Colonic mucosa (tissue), 4 donors: ENCODE results near the gene GALNS. TPM values are rescaled to one million over a fixed set of nuclear protein-coding genes. Genes with fewer than 3 reads are reported as not detected.

Experiments used
- DNase-seq: peaks from one replicate; pipeline ENCODE4 v3.0.0-alpha.2; 2020
- H3K27ac ChIP-seq: fragments of 200-600 bp; one replicate; pipeline ENCODE4 v1.8.0; 2021
- H3K27me3 ChIP-seq: fragments of 200-600 bp; one replicate; pipeline ENCODE4 v1.8.0; 2021
- H3K36me3 ChIP-seq: fragments of 200-600 bp; one replicate; pipeline ENCODE4 v1.8.0; 2021
- H3K4me1 ChIP-seq: fragments of 200-600 bp; one replicate; pipeline ENCODE4 v1.8.0; 2021; ENCODE audit warnings: mild to moderate bottlenecking
- H3K4me3 ChIP-seq: fragments of 200-600 bp; one replicate; pipeline ENCODE4 v1.8.0; 2021
- H3K9ac ChIP-seq, 2 donors: one replicate each; pipeline ENCODE4 v1.7.0; 2013; ENCODE audit warnings: control low read depth in 2 of 2, low read depth in 2 of 2, low read length in 2 of 2
- H3K9me3 ChIP-seq: fragments of 200-600 bp; one replicate; pipeline ENCODE4 v1.8.0; 2021
- CTCF ChIP-seq: fragments of 200-600 bp; IDR thresholded peaks from one replicate; pipeline ENCODE4 v1.8.0; 2022; ENCODE audit warnings: antibody characterized with exemption, mild to moderate bottlenecking
- intact Hi-C: fragments of 100-400 bp; cut with DNase I; formaldehyde crosslinking; loops from one replicate; pipeline ENCODE4 v1.14.1; 2022
- total RNA-seq, 2 donors: library from RNA; stranded (reverse); fragmentation: NEBNext Ultra II Directional in 1 of 2; extraction: Animal tissue kit (Norgen Biotek cat#: 25700) in 1 of 2; gene quantifications; one replicate each; pipeline ENCODE4 v1.2.1, GENCODE V29; 2021
- donor health status: healthy.
- donor health status: DM: no; HTN: no; CAD: no.
- donor health status: DM: no; HTN: no; CAD: no.

The GALNS gene
- total RNA-seq, 2 donors from 2014 or later: 22.8 to 44.5 TPM

DNA sequence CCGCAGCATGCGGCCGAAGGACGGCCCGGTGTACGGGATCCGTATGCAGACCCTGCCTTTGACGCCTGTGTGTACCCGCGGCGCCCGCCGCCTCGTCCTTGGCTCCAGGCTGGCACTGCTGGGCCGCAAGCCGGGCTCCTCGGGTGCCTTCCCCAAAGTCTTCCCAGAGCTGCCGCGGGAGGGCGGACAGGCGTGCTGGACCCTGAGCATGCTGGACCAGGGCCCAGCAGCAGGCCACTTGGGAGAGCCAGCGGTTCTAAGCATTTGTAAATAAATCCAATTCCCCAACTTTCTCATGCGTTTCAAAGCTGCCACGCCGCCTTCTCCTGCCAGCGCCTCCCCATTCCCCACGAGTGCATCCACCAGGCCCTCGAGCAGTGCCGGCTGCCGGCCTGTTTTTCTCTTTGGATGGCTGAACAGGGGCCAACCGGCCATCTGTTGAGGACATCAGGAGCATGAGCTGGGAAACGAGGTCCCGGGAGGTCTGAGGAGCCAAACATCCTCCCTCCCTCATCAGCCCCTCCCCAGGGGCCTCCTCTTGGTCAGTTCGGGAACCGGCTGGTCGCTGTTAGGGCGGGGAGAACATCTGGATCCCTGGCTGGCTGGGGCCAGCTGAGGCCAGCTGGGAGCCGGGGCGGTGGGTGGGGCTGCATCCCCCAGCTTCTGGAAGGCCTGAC lies 30.2 kb upstream of the GALNS start:
- H3K36me3 ChIP-seq: no peaks in the 10 kb centered on the region
- TF ChIP-seq CTCF: no peak
- no peak overlapping the region for H3K9ac ChIP-seq
- H3K27ac ChIP-seq: peak overlapping the region; percentile 6
- H3K27me3 ChIP-seq: no peaks in the 10 kb centered on the region
- H3K4me3 ChIP-seq: no peak overlapping the region
- no peaks in the 10 kb centered on the region for H3K4me1 ChIP-seq
- peak; percentile 60 for DNase-seq
- intact Hi-C loops: no loop called here
- no peaks in the 10 kb centered on the region for H3K9me3 ChIP-seq

DNA sequence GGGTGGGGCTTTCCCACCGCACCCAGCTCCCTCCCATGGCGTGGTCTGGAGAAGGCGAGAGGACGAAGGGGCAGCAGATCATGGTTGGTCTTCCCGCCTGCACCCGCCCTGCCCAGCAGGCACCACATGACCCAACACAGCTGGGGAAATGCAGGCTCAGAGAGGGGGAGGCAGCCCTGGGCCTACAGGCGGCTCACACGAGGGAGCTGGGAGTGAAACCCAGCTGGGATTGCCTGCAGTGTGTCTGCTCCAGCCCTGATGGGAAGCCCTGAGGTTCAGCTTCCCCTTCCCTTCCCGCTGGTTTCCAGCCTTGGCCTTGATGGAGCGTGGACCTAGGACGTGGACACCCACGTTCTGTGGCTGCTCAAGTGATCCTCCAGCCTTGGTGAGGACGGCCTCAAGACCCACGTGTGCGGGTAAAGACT lies 29.7 kb upstream of the GALNS start:
- H3K27ac ChIP-seq: peak overlapping the region; percentile 6
- no peak for TF ChIP-seq CTCF
- no peaks in the 10 kb centered on the region for H3K4me1 ChIP-seq
- no peak overlapping the region for H3K4me3 ChIP-seq
- no peak overlapping the region for H3K9ac ChIP-seq
- H3K36me3 ChIP-seq: no peaks in the 10 kb centered on the region
- H3K27me3 ChIP-seq: peaks cover 2% of the 10 kb centered on the region
- DNase-seq: no peak
- no peaks in the 10 kb centered on the region for H3K9me3 ChIP-seq
- intact Hi-C loops: no loop called here

GRCh38 chr16:88885693-88886280 lies 29.0 kb upstream of the GALNS start:
- no peak for DNase-seq
- Histone ChIP-seq H3K36me3 (no peaks in the 10 kb centered on the region), H3K4me3 (no peak overlapping the region), H3K27ac (no peak overlapping the region), H3K4me1 (no peaks in the 10 kb centered on the region), H3K9me3 (no peaks in the 10 kb centered on the region), H3K9ac (no peak overlapping the region), H3K27me3 (peaks cover 5% of the 10 kb centered on the region)
- no peak for TF ChIP-seq CTCF
- intact Hi-C loops: no loop called here

DNA sequence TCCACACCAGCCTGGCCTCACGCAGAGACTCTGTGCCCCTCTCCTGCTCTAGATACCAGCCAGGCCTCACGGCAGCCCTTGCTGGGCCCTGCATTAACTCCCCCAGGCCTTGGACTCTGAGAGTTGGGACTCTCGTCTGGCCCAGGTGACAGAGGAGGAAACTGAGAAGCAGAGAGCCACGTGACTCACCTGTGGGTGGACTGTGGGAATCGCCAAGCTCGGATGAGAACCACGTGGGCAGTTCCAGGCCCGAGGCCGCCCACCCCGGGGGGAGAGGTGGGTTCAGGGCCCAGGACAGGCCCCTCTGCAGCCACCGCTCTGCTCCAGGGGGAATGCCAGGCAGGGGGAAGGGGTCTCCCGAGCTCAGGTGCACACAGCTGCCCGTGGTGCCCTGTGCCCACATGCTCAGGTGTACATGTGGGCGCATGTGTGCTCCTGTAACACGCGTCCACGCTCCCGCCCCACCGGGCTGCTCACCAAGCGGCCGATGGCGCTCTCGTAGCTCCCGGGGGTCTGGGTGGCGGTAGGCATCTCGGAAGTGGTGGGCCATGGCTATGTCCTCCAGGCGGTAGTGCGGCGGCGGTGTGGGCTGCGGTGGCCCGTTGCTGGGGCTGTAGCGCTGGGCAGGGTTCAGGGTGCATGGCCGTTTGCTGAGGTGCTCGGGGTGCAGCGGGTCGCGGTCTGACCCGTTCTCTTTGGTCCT lies 28.0 kb upstream of the GALNS start:
- no peak overlapping the region for H3K27ac ChIP-seq
- TF ChIP-seq CTCF: no peak
- no peak for DNase-seq
- peaks cover 5% of the 10 kb centered on the region for H3K27me3 ChIP-seq
- H3K36me3 ChIP-seq: no peaks in the 10 kb centered on the region
- no peak overlapping the region for H3K9ac ChIP-seq
- no peak overlapping the region for H3K4me3 ChIP-seq
- H3K9me3 ChIP-seq: no peaks in the 10 kb centered on the region
- intact Hi-C loops: no loop called here
- H3K4me1 ChIP-seq: no peaks in the 10 kb centered on the region

DNA sequence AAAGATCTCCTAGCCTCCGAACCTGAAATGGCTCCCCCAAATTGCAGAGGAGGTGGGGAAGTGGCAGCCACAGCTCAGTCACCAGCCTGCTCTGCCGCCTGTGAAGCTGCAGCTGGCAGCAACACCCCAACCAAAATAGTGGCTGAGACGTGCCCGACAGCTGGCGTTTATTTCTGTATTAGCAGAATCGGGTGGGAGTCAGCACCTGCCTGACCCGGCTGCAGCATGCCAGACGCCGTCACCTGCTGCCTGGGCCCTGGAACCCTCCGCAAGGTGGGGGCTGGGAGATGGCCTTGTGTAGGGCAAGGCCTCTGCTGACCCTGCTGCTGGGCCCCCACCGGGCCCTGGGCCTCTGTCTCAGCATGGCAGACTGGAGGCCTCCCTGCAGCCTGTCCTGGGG lies 27.2 kb upstream of the GALNS start:
- H3K27ac ChIP-seq: no peak overlapping the region
- H3K9me3 ChIP-seq: no peaks in the 10 kb centered on the region
- DNase-seq: no peak
- H3K4me3 ChIP-seq: no peak overlapping the region
- H3K36me3 ChIP-seq: no peaks in the 10 kb centered on the region
- no peak overlapping the region for H3K9ac ChIP-seq
- no peak for TF ChIP-seq CTCF
- intact Hi-C loops: no loop called here
- peaks cover 5% of the 10 kb centered on the region for H3K27me3 ChIP-seq
- no peaks in the 10 kb centered on the region for H3K4me1 ChIP-seq
